ENCODE measurements around the gene CAP2.

DNA sequence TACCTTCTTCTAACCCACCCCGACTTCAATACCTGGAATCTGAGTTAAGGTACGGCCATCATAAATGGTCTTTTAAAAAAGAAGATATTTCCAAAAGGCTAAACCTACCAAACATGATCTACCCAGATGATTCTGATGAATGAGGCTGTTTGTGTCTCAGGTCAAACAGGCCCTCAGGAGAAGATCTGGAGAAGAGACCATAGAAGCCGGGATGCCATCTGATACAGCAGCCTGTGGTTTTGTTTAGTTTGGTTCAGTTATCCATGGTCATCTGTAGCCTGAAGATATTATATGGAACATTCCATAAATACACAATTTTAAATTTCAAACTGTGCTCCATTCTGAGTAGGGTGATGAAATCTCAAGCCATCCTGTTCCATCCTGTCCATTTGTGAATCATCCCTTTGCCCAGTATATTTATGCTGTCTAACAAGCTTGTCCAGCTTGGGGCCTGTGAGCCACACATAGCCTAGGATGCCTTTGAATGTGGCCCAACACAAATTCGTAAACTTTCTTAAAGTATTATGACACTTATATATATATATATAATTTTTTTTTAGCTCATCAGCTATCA is 4.0 kb upstream of the CAP2 start:
- no peak for TF ChIP-seq CREB1 (IDR thresholded peaks at IDR 0.05; ENCODE audit: low read depth)
- TF ChIP-seq, protein P1, sequence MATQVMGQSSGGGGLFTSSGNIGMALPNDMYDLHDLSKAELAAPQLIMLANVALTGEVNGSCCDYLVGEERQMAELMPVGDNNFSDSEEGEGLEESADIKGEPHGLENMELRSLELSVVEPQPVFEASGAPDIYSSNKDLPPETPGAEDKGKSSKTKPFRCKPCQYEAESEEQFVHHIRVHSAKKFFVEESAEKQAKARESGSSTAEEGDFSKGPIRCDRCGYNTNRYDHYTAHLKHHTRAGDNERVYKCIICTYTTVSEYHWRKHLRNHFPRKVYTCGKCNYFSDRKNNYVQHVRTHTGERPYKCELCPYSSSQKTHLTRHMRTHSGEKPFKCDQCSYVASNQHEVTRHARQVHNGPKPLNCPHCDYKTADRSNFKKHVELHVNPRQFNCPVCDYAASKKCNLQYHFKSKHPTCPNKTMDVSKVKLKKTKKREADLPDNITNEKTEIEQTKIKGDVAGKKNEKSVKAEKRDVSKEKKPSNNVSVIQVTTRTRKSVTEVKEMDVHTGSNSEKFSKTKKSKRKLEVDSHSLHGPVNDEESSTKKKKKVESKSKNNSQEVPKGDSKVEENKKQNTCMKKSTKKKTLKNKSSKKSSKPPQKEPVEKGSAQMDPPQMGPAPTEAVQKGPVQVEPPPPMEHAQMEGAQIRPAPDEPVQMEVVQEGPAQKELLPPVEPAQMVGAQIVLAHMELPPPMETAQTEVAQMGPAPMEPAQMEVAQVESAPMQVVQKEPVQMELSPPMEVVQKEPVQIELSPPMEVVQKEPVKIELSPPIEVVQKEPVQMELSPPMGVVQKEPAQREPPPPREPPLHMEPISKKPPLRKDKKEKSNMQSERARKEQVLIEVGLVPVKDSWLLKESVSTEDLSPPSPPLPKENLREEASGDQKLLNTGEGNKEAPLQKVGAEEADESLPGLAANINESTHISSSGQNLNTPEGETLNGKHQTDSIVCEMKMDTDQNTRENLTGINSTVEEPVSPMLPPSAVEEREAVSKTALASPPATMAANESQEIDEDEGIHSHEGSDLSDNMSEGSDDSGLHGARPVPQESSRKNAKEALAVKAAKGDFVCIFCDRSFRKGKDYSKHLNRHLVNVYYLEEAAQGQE (IDR thresholded peaks at IDR 0.05; ENCODE audit: low read depth) = no peak
- TF ChIP-seq NFIC (IDR thresholded peaks at IDR 0.05) = no peak
- no peak for TF ChIP-seq YY1 (IDR thresholded peaks at IDR 0.05; ENCODE audit: low read depth)
- no peak for TF ChIP-seq EP300 (IDR thresholded peaks at IDR 0.05; ENCODE audit: borderline replicate concordance)
